OCI-LY1 (cell line): Measurements from ENCODE around the gene ARIH2.

Source experiments
- CTCF ChIP-seq: fragments of 200-600 bp; sonication (generic), shearing (Covaris generic); IDR thresholded peaks from 2 replicates; pipeline ENCODE4 v1.5.1; 2017; ENCODE audit warnings: mild to moderate bottlenecking, antibody characterized with exemption, low read length, moderate library complexity, mixed read lengths
- EZH2 ChIP-seq: fragments of 200-600 bp; sonication (generic), shearing (Covaris generic); IDR thresholded peaks from 2 replicates; pipeline ENCODE4 v1.8.0; 2017; ENCODE audit warnings: borderline replicate concordance, mixed run types, mild to moderate bottlenecking, antibody characterized with exemption, low read length, moderate library complexity, mixed read lengths

GRCh38 chr3:48984663-48985062 is 66.0 kb downstream of the ARIH2 start:
- TF ChIP-seq CTCF (no peak), EZH2 (no peak)
